Subcutaneous abdominal adipose tissue (tissue), 5 donors: ENCODE measurements around the gene NUP210L.

Source experiments
- H3K27ac ChIP-seq: one replicate; pipeline ENCODE4 v1.7.0; 2013; ENCODE audit warnings: low read depth, mild to moderate bottlenecking, inconsistent platforms, low read length, moderate library complexity
- H3K27me3 ChIP-seq, 5 donors: one replicate each; pipeline ENCODE4 v1.7.0; 2013; ENCODE audit warnings: low read length in 5 of 5, inconsistent platforms in 1 of 5; ENCODE audit not compliant: control insufficient read depth in 5 of 5, insufficient read depth in 4 of 5
- H3K36me3 ChIP-seq, 5 donors: one replicate each; pipeline ENCODE4 v1.7.0; 2013; ENCODE audit warnings: low read length in 5 of 5; ENCODE audit not compliant: control insufficient read depth in 5 of 5, insufficient read depth in 5 of 5
- H3K4me1 ChIP-seq, 5 donors: one replicate each; pipeline ENCODE4 v1.7.0; 2013; ENCODE audit warnings: low read length in 5 of 5, mild to moderate bottlenecking in 3 of 5, moderate library complexity in 1 of 5; ENCODE audit not compliant: control insufficient read depth in 5 of 5, insufficient read depth in 5 of 5
- H3K4me3 ChIP-seq, 5 donors: one replicate each; pipeline ENCODE4 v1.7.0; 2013; ENCODE audit warnings: low read length in 5 of 5, low read depth in 1 of 5
- H3K9ac ChIP-seq, 5 donors: one replicate each; pipeline ENCODE4 v1.7.0; 2013; ENCODE audit warnings: low read length in 5 of 5, mild to moderate bottlenecking in 4 of 5, moderate library complexity in 3 of 5
- H3K9me3 ChIP-seq, 5 donors: one replicate each; pipeline ENCODE4 v1.7.0; 2013; ENCODE audit warnings: low read length in 5 of 5; ENCODE audit not compliant: control insufficient read depth in 5 of 5
- donor health status: healthy.
- donor health status: healthy.
- donor health status: healthy.
- donor health status: healthy.
- donor health status: healthy.

The NUP210L gene

DNA sequence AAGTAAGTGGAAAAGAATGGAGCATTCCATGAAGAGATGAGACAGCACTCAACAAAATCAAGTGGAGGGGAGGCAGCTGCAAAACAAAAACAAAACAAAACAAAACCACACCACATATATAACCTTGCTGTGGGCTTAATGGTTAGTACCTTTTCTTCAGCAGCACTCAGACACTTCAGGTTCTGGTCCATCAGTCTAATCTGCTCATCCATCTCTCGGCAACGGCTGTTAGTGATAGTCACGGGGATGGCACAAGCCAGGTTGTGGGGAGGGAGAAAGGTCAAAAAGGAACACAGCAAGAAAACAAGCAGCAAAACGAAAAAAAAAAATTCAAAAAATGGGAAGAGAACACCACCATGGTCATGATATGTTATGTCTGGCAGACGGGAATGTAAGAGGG is 17.0 kb upstream of the NUP210L start:
- Histone ChIP-seq H3K9ac (no peak overlapping the region), H3K27ac (no peak overlapping the region), H3K4me3 (no peak overlapping the region), H3K9me3 (no peaks in the 10 kb centered on the region), H3K4me1 (peaks cover 3 to 17% (median 13%) of the 10 kb centered on the region in 5 donors), H3K27me3 (no peaks in the 10 kb centered on the region), H3K36me3 (peaks cover 48 to 80% (median 70%) of the 10 kb centered on the region in 5 donors)

DNA sequence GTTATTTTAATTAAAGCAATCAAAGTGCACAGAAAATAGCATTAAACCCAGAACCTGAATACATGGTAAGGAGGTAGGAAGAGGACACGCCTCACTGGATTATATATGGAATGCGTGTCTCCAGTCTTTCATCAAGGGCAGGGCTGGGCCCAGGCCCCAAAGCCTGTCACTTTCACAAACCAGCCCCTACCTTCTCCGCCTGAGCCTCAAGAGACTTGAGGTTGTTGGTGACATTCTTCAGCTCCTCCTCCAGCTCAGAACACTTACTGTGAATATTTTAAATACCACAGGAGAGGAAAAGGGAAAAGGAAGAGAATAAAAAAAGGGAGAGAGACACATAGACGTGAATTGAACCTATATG is 16.3 kb upstream of the NUP210L start:
- Histone ChIP-seq H3K27ac (no peak overlapping the region), H3K9me3 (no peaks in the 10 kb centered on the region), H3K36me3 (peaks cover 48 to 87% (median 76%) of the 10 kb centered on the region in 5 donors), H3K4me1 (peaks cover under 1 to 10% (median 7%) of the 10 kb centered on the region in 5 donors), H3K9ac (no peak overlapping the region), H3K4me3 (no peak overlapping the region), H3K27me3 (no peaks in the 10 kb centered on the region)

DNA sequence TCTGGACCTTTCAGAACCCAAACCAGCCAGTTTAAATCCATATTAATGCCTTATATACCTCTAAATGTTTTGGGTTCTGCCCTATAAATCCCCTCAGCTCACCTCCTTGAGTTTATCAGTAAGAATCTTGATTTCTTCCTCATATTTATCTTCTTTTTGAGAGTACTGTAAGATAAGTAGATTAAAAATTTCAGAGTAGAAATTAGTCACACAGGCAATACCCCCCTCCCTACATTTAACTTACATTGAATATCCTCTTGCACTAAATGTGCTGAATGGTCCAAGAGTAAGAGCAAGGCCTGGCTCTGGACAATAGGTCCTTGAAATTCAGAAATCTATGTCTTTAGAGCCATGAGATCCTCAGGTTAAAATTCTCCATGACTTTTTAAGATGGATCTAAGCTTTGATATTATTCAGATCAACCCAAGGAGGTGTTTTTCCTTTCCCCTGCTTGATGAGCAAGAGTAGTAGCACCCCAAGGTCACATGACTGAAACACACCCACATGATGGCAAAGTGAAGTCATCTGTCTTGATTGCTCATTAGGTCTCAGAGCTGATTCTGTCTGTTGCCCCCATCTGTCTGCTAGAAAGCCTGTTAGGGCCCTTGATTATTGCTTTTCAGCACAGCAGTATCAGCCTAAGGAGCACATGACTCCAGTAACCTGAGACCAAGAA is 15.8 kb upstream of the NUP210L start:
- Histone ChIP-seq H3K27me3 (no peaks in the 10 kb centered on the region), H3K9me3 (no peaks in the 10 kb centered on the region), H3K9ac (no peak overlapping the region), H3K36me3 (peaks cover 53 to 90% (median 79%) of the 10 kb centered on the region in 5 donors), H3K4me3 (no peak overlapping the region), H3K4me1 (peaks cover 0 to 5% (median 2%) of the 10 kb centered on the region in 5 donors), H3K27ac (no peak overlapping the region)

GRCh38 chr1:154167461-154167860 is 12.6 kb upstream of the NUP210L start:
- Histone ChIP-seq H3K9me3 (no peaks in the 10 kb centered on the region), H3K4me1 (no peaks in the 10 kb centered on the region), H3K27ac (no peak overlapping the region), H3K9ac (no peak overlapping the region), H3K4me3 (no peak overlapping the region), H3K36me3 (peaks cover 56 to 97% (median 87%) of the 10 kb centered on the region in 5 donors), H3K27me3 (no peaks in the 10 kb centered on the region)

GRCh38 chr1:154166207-154166606 is 11.3 kb upstream of the NUP210L start:
- H3K27ac ChIP-seq = no peak overlapping the region
- H3K4me3 ChIP-seq = no peak overlapping the region
- no peak overlapping the region for H3K9ac ChIP-seq
- peaks cover 53 to 95% (median 81%) of the 10 kb centered on the region in 5 donors for H3K36me3 ChIP-seq
- no peaks in the 10 kb centered on the region for H3K27me3 ChIP-seq
- no peaks in the 10 kb centered on the region for H3K9me3 ChIP-seq
- H3K4me1 ChIP-seq = no peaks in the 10 kb centered on the region

DNA sequence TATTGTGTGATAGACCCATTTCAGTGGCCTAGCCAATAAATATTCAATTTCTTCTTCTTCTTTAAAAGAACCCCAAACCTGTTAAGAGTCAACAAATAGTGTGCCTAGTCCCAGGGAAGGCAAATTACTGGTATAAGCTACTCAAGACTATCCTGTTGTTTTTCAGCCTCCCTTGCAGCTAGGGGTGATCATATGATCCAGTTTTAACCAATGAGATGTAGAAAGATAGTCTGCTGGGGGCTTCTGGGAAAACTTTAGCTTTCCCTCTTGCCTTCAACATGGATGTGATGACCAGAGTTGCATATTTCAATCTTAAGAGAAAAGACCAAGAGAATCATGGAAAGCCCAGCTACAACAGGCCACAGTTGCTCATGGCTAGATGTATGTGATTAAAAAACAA is 4.7 kb upstream of the NUP210L start:
- no peak overlapping the region for H3K27ac ChIP-seq
- H3K27me3 ChIP-seq = no peaks in the 10 kb centered on the region
- peaks cover 0 to 18% (median 10%) of the 10 kb centered on the region in 5 donors for H3K4me1 ChIP-seq
- no peak overlapping the region for H3K9ac ChIP-seq
- H3K36me3 ChIP-seq = peaks cover 39 to 90% (median 57%) of the 10 kb centered on the region in 5 donors
- H3K4me3 ChIP-seq = no peak overlapping the region
- peaks cover 0 to 3% (median 0%) of the 10 kb centered on the region in 5 donors for H3K9me3 ChIP-seq

DNA sequence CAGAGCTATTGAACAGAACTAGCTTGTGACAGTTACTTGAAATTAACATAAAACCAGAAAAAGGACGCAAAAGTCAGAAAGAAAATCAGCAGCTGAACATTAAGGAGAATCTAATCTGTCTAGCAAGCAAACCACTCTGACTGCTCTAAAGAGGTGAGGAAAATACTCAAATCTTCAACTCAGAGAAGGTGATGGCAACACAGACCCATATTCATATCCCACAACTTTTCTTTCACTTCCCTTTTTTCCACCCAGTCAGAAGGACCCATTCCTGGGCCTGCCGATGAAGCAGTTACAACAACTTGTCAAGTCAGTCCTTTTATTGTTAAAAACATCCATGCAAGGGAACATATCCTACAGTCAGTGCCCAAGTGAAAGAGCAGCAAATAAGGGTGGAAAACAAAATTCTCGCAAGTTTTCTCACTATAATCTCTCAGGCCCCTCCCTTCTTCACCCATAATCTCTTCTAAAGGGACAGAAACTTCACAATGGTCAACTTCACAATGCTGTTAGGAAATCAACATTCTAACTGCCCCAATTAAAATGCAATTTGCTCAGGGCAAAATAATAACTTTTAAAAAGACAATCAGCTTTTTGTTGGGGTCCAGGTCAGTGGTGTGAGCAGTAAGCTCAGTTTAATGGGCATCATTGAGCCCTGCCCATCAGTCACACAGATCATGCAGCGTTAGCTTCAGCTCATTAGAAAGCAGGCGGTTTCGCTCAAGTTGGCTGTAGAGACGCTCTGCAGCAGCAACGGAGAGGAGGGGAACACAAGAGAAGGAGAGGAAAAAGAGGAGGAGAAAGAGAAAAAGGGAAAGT is 3.6 kb upstream of the NUP210L start:
- Histone ChIP-seq H3K27me3 (no peaks in the 10 kb centered on the region), H3K27ac (no peak overlapping the region), H3K9ac (no peak overlapping the region), H3K9me3 (peaks cover 0 to 3% (median 0%) of the 10 kb centered on the region in 5 donors), H3K36me3 (peaks cover 36 to 83% (median 49%) of the 10 kb centered on the region in 5 donors), H3K4me1 (peaks cover 0 to 20% (median 10%) of the 10 kb centered on the region in 5 donors), H3K4me3 (no peak overlapping the region)

GRCh38 chr1:154157520-154158306 is 2.8 kb upstream of the NUP210L start:
- H3K27me3 ChIP-seq = no peaks in the 10 kb centered on the region
- peaks cover 32 to 75% (median 44%) of the 10 kb centered on the region in 5 donors for H3K36me3 ChIP-seq
- H3K9ac ChIP-seq = no peak overlapping the region
- peaks cover 0 to 3% (median 0%) of the 10 kb centered on the region in 5 donors for H3K9me3 ChIP-seq
- H3K4me1 ChIP-seq = peaks cover 0 to 20% (median 10%) of the 10 kb centered on the region in 5 donors
- H3K27ac ChIP-seq = no peak overlapping the region
- H3K4me3 ChIP-seq = no peak overlapping the region

GRCh38 chr1:154155251-154155650 is 378 bp upstream of the NUP210L start:
- Histone ChIP-seq H3K9me3 (peaks cover 0 to 3% (median 0%) of the 10 kb centered on the region in 5 donors), H3K36me3 (peaks cover 19 to 54% (median 29%) of the 10 kb centered on the region in 5 donors), H3K4me1 (peaks cover 0 to 22% (median 10%) of the 10 kb centered on the region in 5 donors), H3K9ac (no peak overlapping the region), H3K27ac (peak overlapping the region; percentile 30), H3K4me3 (no peak overlapping the region), H3K27me3 (no peaks in the 10 kb centered on the region)
